Measurements from ENCODE around the gene RRP1B.
A peak's percentile ranks its signal among the peaks of the same experiment; 100 is the strongest.

RRP1B gene

DNA sequence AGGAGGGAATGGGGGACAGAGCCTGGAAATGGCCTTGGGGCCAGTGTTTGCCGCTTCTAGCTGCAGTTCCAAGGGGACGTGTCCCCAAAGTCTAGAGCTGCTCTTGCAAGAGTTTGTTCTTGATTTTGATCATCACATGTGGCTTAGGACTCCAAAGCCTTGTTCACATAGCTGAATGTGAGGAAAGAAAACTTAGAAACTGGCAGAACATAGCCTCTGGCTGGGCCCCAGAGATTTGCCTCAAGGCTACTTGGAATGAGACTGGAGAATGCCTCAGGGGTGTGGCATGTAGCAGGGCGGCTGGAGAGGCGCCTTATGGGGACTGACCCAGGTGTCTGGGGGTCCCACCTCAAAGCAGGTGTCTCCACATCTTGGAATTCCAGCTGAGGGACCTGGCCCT is 61.8 kb downstream of the RRP1B start:
- peaks cover 4% of the 10 kb centered on the region for H3K79me2 ChIP-seq
- no peak for TF ChIP-seq CTCF (IDR thresholded peaks at IDR 0.05)
- no peak overlapping the region for H3K9ac ChIP-seq
- no peaks in the 10 kb centered on the region for H3K27me3 ChIP-seq (ENCODE audit: control insufficient read depth, insufficient read depth, low read length)
- H3K27ac ChIP-seq: no peak overlapping the region
- H3K36me3 ChIP-seq (ENCODE audit: control insufficient read depth, insufficient read depth, low read length): no peaks in the 10 kb centered on the region
- no peak overlapping the region for H3K4me3 ChIP-seq (ENCODE audit: low read depth, low read length)
- no peaks in the 10 kb centered on the region for H3K9me3 ChIP-seq (ENCODE audit: control insufficient read depth, low read length)
- H3K4me2 ChIP-seq (ENCODE audit: low read length): peak overlapping the region; percentile 74
- H3K4me1 ChIP-seq: no peaks in the 10 kb centered on the region
- H2AFZ ChIP-seq: no peak overlapping the region

DNA sequence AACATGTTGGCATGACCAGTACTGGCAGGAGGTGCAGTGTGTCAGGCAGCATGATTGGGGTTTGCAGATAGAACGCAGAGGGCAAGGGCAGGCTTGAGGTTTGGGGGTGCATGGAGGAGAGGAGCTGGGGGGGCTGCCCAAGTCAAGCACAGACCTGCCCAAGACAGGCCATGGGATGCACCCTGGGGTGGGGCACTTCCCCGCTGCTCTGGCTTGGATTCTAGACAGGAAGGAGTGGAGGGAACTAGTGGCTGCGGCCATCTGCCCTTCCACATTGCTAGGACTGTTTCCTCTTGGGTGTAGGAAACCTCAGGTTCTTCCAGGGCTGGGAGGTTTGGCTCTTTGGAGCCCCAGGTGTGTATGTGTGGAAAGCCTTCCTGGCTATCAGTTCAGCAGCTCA is 62.6 kb downstream of the RRP1B start:
- Histone ChIP-seq H3K9ac (no peak overlapping the region), H3K4me3 (ENCODE audit: low read depth, low read length) (no peak overlapping the region), H3K4me2 (ENCODE audit: low read length) (no peak overlapping the region), H3K27me3 (ENCODE audit: control insufficient read depth, insufficient read depth, low read length) (no peaks in the 10 kb centered on the region), H3K79me2 (peaks cover 4% of the 10 kb centered on the region), H3K9me3 (ENCODE audit: control insufficient read depth, low read length) (no peaks in the 10 kb centered on the region), H2AFZ (no peak overlapping the region), H3K4me1 (no peaks in the 10 kb centered on the region), H3K36me3 (ENCODE audit: control insufficient read depth, insufficient read depth, low read length) (no peaks in the 10 kb centered on the region), H3K27ac (no peak overlapping the region)
- TF ChIP-seq CTCF (IDR thresholded peaks at IDR 0.05): no peak

GRCh38 chr21:43723648-43724047 is 64.3 kb downstream of the RRP1B start:
- H3K79me2 ChIP-seq: peaks cover 4% of the 10 kb centered on the region
- TF ChIP-seq CTCF (IDR thresholded peaks at IDR 0.05): no peak
- H3K27ac ChIP-seq: no peak overlapping the region
- no peaks in the 10 kb centered on the region for H3K36me3 ChIP-seq (ENCODE audit: control insufficient read depth, insufficient read depth, low read length)
- H3K4me1 ChIP-seq: peaks cover 9% of the 10 kb centered on the region
- no peak overlapping the region for H3K4me3 ChIP-seq (ENCODE audit: low read depth, low read length)
- H2AFZ ChIP-seq: no peak overlapping the region
- no peaks in the 10 kb centered on the region for H3K27me3 ChIP-seq (ENCODE audit: control insufficient read depth, insufficient read depth, low read length)
- H3K9ac ChIP-seq: no peak overlapping the region
- H3K9me3 ChIP-seq (ENCODE audit: control insufficient read depth, low read length): no peaks in the 10 kb centered on the region
- H3K4me2 ChIP-seq (ENCODE audit: low read length): no peak overlapping the region

- H3K27me3 ChIP-seq (ENCODE audit: control insufficient read depth, insufficient read depth, low read length): no peaks in the 10 kb centered on the region
- H2AFZ ChIP-seq: no peak overlapping the region
- peak overlapping the region; percentile 71 for H3K4me2 ChIP-seq (ENCODE audit: low read length)
- peaks cover 9% of the 10 kb centered on the region for H3K4me1 ChIP-seq
- peak overlapping the region; percentile 29 for H3K27ac ChIP-seq
- H3K4me3 ChIP-seq (ENCODE audit: low read depth, low read length): no peak overlapping the region
- no peaks in the 10 kb centered on the region for H3K36me3 ChIP-seq (ENCODE audit: control insufficient read depth, insufficient read depth, low read length)
- peaks cover 6% of the 10 kb centered on the region for H3K79me2 ChIP-seq
- TF ChIP-seq CTCF (IDR thresholded peaks at IDR 0.05): no peak
- H3K9me3 ChIP-seq (ENCODE audit: control insufficient read depth, low read length): no peaks in the 10 kb centered on the region
- H3K9ac ChIP-seq: no peak overlapping the region
Measured at GRCh38 chr21:43726686-43727518, 67.5 kb downstream of the RRP1B start.

Measured in parathyroid adenoma (tissue), 2 donors.